Natural killer cell (primary cell): ENCODE results near the gene PLIN1. TPM values are rescaled to one million over a fixed set of nuclear protein-coding genes. Genes with fewer than 3 reads are reported as not detected.

ENCODE experiments used
- ATAC-seq, 3 donors: fragments of 150-1000 bp in 2 of 3; fragments of 200-7000 bp in 1 of 3; cut with Tn5 transposase; 1 replicate in 1 of 3; 2 replicates in 2 of 3; pipeline ENCODE4 v1.10.0; 2021; ENCODE audit warnings: mild to moderate bottlenecking in 2 of 3, moderate library complexity in 2 of 3
- DNase-seq, 2 donors: peaks; one replicate each; pipeline versions ENCODE4 v3.0.0 to v3.0.0-alpha.2; 2013 to 2021; ENCODE audit warnings: mixed read lengths in 1 of 2
- H3K27ac ChIP-seq: one replicate; pipeline ENCODE4 v1.5.1; 2013; ENCODE audit warnings: mild to moderate bottlenecking, low read length
- H3K27me3 ChIP-seq: one replicate; pipeline ENCODE4 v1.6.1; 2013; ENCODE audit warnings: low read length; ENCODE audit not compliant: control insufficient read depth, insufficient read depth
- H3K36me3 ChIP-seq: one replicate; pipeline ENCODE4 v1.6.1; 2013; ENCODE audit warnings: low read length; ENCODE audit not compliant: control insufficient read depth, insufficient read depth
- H3K4me1 ChIP-seq: one replicate; pipeline ENCODE4 v1.6.1; 2013; ENCODE audit warnings: low read length; ENCODE audit not compliant: control insufficient read depth, insufficient read depth
- H3K4me3 ChIP-seq: one replicate; pipeline ENCODE4 v1.5.1; 2013; ENCODE audit warnings: low read length
- H3K9me3 ChIP-seq: one replicate; pipeline ENCODE4 v1.6.1; 2013; ENCODE audit warnings: low read length; ENCODE audit not compliant: control insufficient read depth, insufficient read depth
- H3K27ac Mint-ChIP-seq, 2 donors: one replicate each; pipeline ENCODE4 v1.8.0; 2022; ENCODE audit warnings: mild to moderate bottlenecking in 2 of 2, mixed read lengths in 2 of 2, moderate library complexity in 1 of 2
- H3K27me3 Mint-ChIP-seq, 2 donors: one replicate each; pipeline ENCODE4 v1.8.0; 2022; ENCODE audit warnings: low read depth in 2 of 2, mixed read lengths in 2 of 2
- H3K36me3 Mint-ChIP-seq: one replicate; pipeline ENCODE4 v1.8.0; 2022; ENCODE audit warnings: mixed read lengths
- H3K4me1 Mint-ChIP-seq, 2 donors: one replicate each; pipeline ENCODE4 v1.8.0; 2022; ENCODE audit warnings: mixed read lengths in 2 of 2
- H3K4me3 Mint-ChIP-seq: one replicate; pipeline ENCODE4 v1.8.0; 2022; ENCODE audit warnings: mild to moderate bottlenecking, moderate library complexity, mixed read lengths
- H3K9me3 Mint-ChIP-seq, 2 donors: one replicate each; pipeline ENCODE4 v1.8.0; 2022; ENCODE audit warnings: mixed read lengths in 2 of 2
- CTCF ChIP-seq: fragments of 200-600 bp; IDR thresholded peaks from one replicate; pipeline ENCODE4 v1.8.0; 2022; ENCODE audit warnings: antibody characterized with exemption
- WGBS: methylation state at CpG from one replicate; pipeline ENCODE4 v1.1.7; 2013; ENCODE audit warnings: missing lambda C conversion rate; ENCODE audit not compliant: insufficient coverage; 5-methylcytosine and 5-hydroxymethylcytosine counted together
- intact Hi-C: fragments of 100-400 bp; cut with micrococcal nuclease; formaldehyde crosslinking; loops from one replicate; pipeline ENCODE4 v1.14.2; 2022
- total RNA-seq, 4 donors: library from RNA; stranded (reverse); fragments of 120-200 nt in 1 of 4; gene quantifications; one replicate each; pipeline versions ENCODE4 v1.2.3 to v1.2.4, GENCODE V29; 2013 to 2022

The PLIN1 gene
- total RNA-seq, 3 donors from 2014 or later (not counting 1 experiment from before 2014, with no cell fraction given): 0.40 to 0.75 (median 0.66) TPM

DNA sequence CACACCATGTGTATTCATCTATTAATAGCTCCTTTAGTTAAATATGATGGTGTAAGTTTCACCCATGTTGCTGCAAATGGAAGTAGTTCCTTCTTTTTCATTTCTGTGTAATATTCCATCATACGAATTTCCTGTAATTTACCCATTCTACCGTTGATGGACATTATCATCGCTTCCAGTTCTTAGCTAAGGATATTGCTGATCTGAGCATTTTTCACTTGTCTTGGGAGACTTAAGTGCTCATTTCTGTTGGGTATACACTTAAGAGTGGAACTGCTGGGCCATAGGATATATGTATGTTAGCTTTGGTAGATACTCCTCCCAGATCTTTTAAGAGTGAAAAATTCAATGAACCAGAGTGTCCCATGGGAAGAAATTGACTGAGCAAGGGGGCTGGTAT, 11.0 kb downstream of the PLIN1 start:
- Mint-ChIP-seq H3K36me3 (no peaks in the 10 kb centered on the region), H3K27me3 (peaks cover 0 to 9% of the 10 kb centered on the region in 2 donors), H3K4me1 (peaks cover 0 to 7% of the 10 kb centered on the region in 2 donors), H3K4me3 (no peak overlapping the region), H3K9me3 (no peaks in the 10 kb centered on the region), H3K27ac (no peak overlapping the region)
- Histone ChIP-seq H3K27me3 (peaks cover 2% of the 10 kb centered on the region), H3K4me3 (no peak overlapping the region), H3K4me1 (peaks cover 12% of the 10 kb centered on the region), H3K36me3 (no peaks in the 10 kb centered on the region), H3K27ac (no peak overlapping the region), H3K9me3 (no peaks in the 10 kb centered on the region)
- WGBS: 100% methylated on average over 2 of the region's 3 CpGs
- intact Hi-C loops: no loop called here
- ATAC-seq: no peak
- DNase-seq: no peak
- no peak for TF ChIP-seq CTCF

- Histone ChIP-seq H3K36me3 (no peaks in the 10 kb centered on the region), H3K4me3 (no peak overlapping the region), H3K4me1 (peaks cover 12% of the 10 kb centered on the region), H3K27ac (no peak overlapping the region), H3K9me3 (no peaks in the 10 kb centered on the region), H3K27me3 (peaks cover 2% of the 10 kb centered on the region)
- Mint-ChIP-seq H3K4me3 (peak overlapping the region; percentile 37), H3K4me1 (peaks cover 0 to 7% of the 10 kb centered on the region in 2 donors), H3K27me3 (peaks cover 0 to 9% of the 10 kb centered on the region in 2 donors), H3K36me3 (no peaks in the 10 kb centered on the region), H3K27ac (no peak overlapping the region), H3K9me3 (no peaks in the 10 kb centered on the region)
- ATAC-seq: no peak
- no peak for TF ChIP-seq CTCF
- DNase-seq: no peak
- intact Hi-C loops: no loop called here
- 95% methylated on average over 7 of the region's 7 CpGs for WGBS
Measured at GRCh38 chr15:89667706-89667960, 11.5 kb downstream of the PLIN1 start.

- Histone ChIP-seq H3K4me1 (peaks cover 12% of the 10 kb centered on the region), H3K36me3 (no peaks in the 10 kb centered on the region), H3K27ac (no peak overlapping the region), H3K4me3 (no peak overlapping the region), H3K9me3 (no peaks in the 10 kb centered on the region), H3K27me3 (peaks cover 2% of the 10 kb centered on the region)
- Mint-ChIP-seq H3K27me3 (peaks cover 0 to 9% of the 10 kb centered on the region in 2 donors), H3K4me1 (peaks cover 0 to 7% of the 10 kb centered on the region in 2 donors), H3K27ac (no peak overlapping the region), H3K9me3 (no peaks in the 10 kb centered on the region), H3K36me3 (no peaks in the 10 kb centered on the region), H3K4me3 (peak overlapping the region; percentile 37)
- DNase-seq (no peak), ATAC-seq (no peak)
- intact Hi-C loops: no loop called here
- 91% methylated on average over 13 of the region's 13 CpGs for WGBS
- no peak for TF ChIP-seq CTCF
Measured at GRCh38 chr15:89666858-89667705, 12.1 kb downstream of the PLIN1 start.
